Measurements from ENCODE around the gene KCNK3.

The KCNK3 gene

DNA sequence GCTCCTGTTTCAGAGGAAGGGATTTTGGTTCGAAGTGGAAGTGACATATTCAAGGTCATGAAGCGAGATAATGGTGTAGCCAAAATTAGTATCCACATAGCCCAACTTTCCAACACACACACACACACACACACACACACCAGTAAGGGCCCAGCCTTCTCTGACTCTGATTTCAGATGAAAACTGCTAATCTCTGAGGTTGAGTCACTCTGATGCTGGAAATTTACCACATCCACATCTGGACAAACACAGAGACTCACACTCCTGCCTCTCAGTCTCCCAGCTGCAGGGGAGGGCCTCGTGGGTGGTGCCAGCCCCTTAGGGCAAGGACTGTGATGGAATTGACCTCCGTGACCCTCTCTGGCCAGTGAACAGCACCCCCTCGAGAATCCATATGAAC lies 42.6 kb downstream of the KCNK3 start:
- no peaks in the 10 kb centered on the region for H3K9me3 ChIP-seq (ENCODE audit: control insufficient read depth, insufficient read depth, low read depth, low read length)
- H3K9ac ChIP-seq (ENCODE audit: low read length): no peak overlapping the region
- no peak overlapping the region for H3K27ac ChIP-seq (ENCODE audit: low read depth, low read length)
- H3K36me3 ChIP-seq (ENCODE audit: control insufficient read depth, insufficient read depth, low read length): no peaks in the 10 kb centered on the region
- H3K4me3 ChIP-seq (ENCODE audit: low read depth, low read length): no peak overlapping the region
- no peaks in the 10 kb centered on the region for H3K27me3 ChIP-seq (ENCODE audit: control insufficient read depth, insufficient read depth, low read length)
- no peaks in the 10 kb centered on the region for H3K4me1 ChIP-seq (ENCODE audit: control insufficient read depth, insufficient read depth, low read length)

DNA sequence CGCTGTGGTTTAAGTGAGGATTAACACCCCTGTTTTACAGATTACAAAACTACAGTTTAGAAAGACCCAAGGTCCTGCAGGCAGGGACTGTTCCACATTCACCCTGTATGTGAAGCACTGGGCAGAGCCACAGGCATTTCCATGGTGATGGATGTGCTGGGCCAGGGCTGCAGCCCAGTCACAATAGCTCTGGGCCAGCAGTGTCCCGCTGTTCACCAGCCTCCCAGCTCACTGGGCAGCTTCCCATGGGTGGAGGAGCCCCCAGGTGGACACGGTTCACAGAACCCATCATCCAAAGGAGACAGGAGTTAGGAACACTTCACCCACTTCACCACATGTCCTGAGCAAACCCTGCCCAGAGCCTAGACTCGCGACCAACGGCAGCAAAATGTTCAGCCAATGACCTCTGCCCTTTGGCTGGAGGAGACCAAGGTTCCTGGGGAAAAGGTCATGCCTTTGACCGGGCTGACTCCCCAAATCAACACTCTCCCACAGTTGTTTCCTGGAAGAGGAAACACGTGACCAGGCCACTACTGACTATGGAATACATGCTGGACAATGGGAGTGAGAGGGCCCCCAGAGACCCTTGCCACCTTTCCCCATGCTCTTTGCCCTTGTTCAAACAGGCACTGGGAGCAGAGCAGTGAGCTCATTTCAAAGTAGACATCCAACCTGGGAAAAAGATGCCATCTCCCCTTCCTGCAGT lies 43.5 kb downstream of the KCNK3 start:
- no peaks in the 10 kb centered on the region; the same call in 1 of the 2 replicates for H3K4me1 ChIP-seq (ENCODE audit: control insufficient read depth, insufficient read depth, low read length)
- H3K36me3 ChIP-seq (ENCODE audit: control insufficient read depth, insufficient read depth, low read length): no peaks in the 10 kb centered on the region
- H3K4me3 ChIP-seq (ENCODE audit: low read depth, low read length): no peak overlapping the region
- H3K9me3 ChIP-seq (ENCODE audit: control insufficient read depth, insufficient read depth, low read depth, low read length): no peaks in the 10 kb centered on the region
- no peaks in the 10 kb centered on the region for H3K27me3 ChIP-seq (ENCODE audit: control insufficient read depth, insufficient read depth, low read length)
- no peak overlapping the region for H3K27ac ChIP-seq (ENCODE audit: low read depth, low read length)
- no peak overlapping the region for H3K9ac ChIP-seq (ENCODE audit: low read length)

DNA sequence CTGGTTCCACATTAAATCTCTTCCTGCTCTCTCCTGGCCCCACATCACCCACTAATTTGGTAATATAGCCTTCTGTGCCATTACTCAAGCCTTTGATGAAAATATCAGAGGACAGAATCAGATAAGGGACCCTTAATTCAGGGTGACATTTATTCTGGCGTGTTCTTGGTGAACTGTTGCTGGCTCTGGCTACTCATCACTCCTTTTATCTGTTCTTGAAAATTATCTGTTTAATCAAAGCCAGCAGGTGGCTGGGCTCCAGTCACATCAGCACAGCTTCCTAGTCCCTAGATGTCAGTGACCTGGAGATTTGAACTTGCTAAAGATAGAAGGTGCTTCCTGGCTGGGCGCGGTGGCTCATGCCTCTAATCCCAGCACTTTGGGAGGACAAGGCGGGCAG lies 44.7 kb downstream of the KCNK3 start:
- no peaks in the 10 kb centered on the region; the same call in 1 of the 2 replicates for H3K4me1 ChIP-seq (ENCODE audit: control insufficient read depth, insufficient read depth, low read length)
- no peaks in the 10 kb centered on the region for H3K9me3 ChIP-seq (ENCODE audit: control insufficient read depth, insufficient read depth, low read depth, low read length)
- H3K27ac ChIP-seq (ENCODE audit: low read depth, low read length): no peak overlapping the region
- no peak overlapping the region for H3K9ac ChIP-seq (ENCODE audit: low read length)
- H3K4me3 ChIP-seq (ENCODE audit: low read depth, low read length): no peak overlapping the region
- H3K36me3 ChIP-seq (ENCODE audit: control insufficient read depth, insufficient read depth, low read length): no peaks in the 10 kb centered on the region
- H3K27me3 ChIP-seq (ENCODE audit: control insufficient read depth, insufficient read depth, low read length): no peaks in the 10 kb centered on the region

DNA sequence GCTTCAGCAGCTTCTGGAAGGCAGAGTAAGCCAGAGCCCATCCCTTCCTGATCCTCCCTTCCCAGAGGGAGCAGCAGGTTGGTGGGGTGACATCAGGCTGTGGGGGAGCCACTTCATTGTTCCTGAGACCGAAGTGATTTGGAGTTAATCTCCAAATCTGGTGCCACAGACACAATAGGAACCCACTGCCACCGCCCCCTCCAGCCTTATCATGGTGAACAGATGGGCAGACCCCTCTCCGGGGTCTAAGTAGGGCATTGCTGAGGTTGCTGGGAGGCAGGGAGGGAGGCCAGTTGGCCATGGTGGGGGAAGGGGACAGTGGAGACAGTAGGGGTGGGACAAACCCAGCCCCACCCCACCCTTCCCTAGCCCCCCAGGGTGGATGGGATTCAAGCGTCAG lies 46.0 kb downstream of the KCNK3 start:
- no peaks in the 10 kb centered on the region for H3K36me3 ChIP-seq (ENCODE audit: control insufficient read depth, insufficient read depth, low read length)
- H3K9ac ChIP-seq (ENCODE audit: low read length): no peak overlapping the region
- H3K9me3 ChIP-seq (ENCODE audit: control insufficient read depth, insufficient read depth, low read depth, low read length): no peaks in the 10 kb centered on the region
- H3K27ac ChIP-seq (ENCODE audit: low read depth, low read length): no peak overlapping the region
- H3K4me1 ChIP-seq (ENCODE audit: control insufficient read depth, insufficient read depth, low read length): no peaks in the 10 kb centered on the region; the same call in 1 of the 2 replicates
- H3K27me3 ChIP-seq (ENCODE audit: control insufficient read depth, insufficient read depth, low read length): no peaks in the 10 kb centered on the region
- H3K4me3 ChIP-seq (ENCODE audit: low read depth, low read length): no peak overlapping the region

DNA sequence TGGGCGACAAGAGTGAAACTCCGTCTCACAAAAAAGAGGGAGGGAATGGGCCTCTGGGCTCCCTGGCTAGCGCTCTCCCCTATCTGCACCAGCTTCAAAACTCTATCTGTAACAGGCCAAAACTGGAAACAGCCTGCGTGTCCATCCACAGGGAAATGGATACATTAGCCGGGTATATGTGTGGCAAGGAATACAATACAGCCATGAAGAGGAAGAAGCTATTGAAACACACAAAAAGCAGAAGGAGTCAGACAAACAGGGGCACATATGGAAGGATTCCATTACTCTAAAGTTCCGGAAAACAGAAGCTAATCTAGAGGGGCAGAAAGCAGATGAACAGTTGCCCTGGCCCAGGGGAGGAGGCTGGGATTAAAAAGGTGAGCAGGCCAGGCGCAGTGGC lies 47.0 kb downstream of the KCNK3 start:
- peaks cover 3% of the 10 kb centered on the region; the same call in 1 of the 2 replicates for H3K4me1 ChIP-seq (ENCODE audit: control insufficient read depth, insufficient read depth, low read length)
- no peaks in the 10 kb centered on the region for H3K9me3 ChIP-seq (ENCODE audit: control insufficient read depth, insufficient read depth, low read depth, low read length)
- no peak overlapping the region for H3K27ac ChIP-seq (ENCODE audit: low read depth, low read length)
- H3K4me3 ChIP-seq (ENCODE audit: low read depth, low read length): no peak overlapping the region
- H3K9ac ChIP-seq (ENCODE audit: low read length): no peak overlapping the region
- no peaks in the 10 kb centered on the region for H3K27me3 ChIP-seq (ENCODE audit: control insufficient read depth, insufficient read depth, low read length)
- H3K36me3 ChIP-seq (ENCODE audit: control insufficient read depth, insufficient read depth, low read length): no peaks in the 10 kb centered on the region

DNA sequence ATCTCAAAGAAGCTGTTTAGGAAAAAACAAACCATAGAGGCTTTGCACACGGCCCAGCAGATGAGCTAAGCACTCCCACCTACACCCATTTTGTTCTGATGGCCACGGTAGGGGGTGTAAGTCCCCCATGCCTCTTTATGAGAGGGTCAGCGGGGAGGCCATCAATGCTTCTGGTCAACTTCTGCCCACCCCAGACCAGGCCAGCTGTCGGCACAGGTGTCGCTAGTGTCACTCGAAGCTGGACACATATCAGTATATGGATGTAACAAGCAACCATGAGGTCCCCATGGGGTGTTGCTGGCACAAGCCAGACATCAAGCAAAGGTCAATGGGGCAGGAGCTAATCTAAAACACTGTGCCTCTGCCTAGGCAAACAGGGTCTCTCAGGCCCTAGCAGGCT lies 47.8 kb downstream of the KCNK3 start:
- Histone ChIP-seq H3K27ac (ENCODE audit: low read depth, low read length) (no peak overlapping the region), H3K27me3 (ENCODE audit: control insufficient read depth, insufficient read depth, low read length) (no peaks in the 10 kb centered on the region), H3K4me3 (ENCODE audit: low read depth, low read length) (no peak overlapping the region), H3K9me3 (ENCODE audit: control insufficient read depth, insufficient read depth, low read depth, low read length) (no peaks in the 10 kb centered on the region), H3K4me1 (ENCODE audit: control insufficient read depth, insufficient read depth, low read length) (peaks cover 3% of the 10 kb centered on the region; the same call in 1 of the 2 replicates), H3K36me3 (ENCODE audit: control insufficient read depth, insufficient read depth, low read length) (no peaks in the 10 kb centered on the region), H3K9ac (ENCODE audit: low read length) (no peak overlapping the region)

DNA sequence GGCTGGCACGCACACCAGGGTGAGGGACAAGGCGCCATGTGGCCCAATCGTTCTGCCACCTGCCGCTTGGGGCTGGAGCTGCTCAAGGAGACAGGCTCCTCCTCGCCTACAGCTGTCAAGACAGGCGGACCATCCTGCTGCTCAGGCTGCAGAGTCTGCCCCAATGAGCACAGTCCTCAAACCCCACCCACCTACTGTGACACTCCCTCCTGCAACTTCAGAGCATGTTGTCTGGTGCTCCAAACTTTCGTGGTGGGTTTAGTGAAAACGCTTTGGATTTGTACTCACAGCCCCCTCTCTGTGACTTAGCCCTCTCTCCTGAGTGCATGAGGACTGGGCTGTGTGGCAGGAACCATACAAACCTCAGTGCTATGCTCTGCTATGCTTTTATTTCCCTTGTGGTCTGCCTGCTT lies 48.4 kb downstream of the KCNK3 start:
- Histone ChIP-seq H3K9me3 (ENCODE audit: control insufficient read depth, insufficient read depth, low read depth, low read length) (no peaks in the 10 kb centered on the region), H3K4me1 (ENCODE audit: control insufficient read depth, insufficient read depth, low read length) (peaks cover 3% of the 10 kb centered on the region; the same call in 1 of the 2 replicates), H3K27me3 (ENCODE audit: control insufficient read depth, insufficient read depth, low read length) (no peaks in the 10 kb centered on the region), H3K9ac (ENCODE audit: low read length) (no peak overlapping the region), H3K4me3 (ENCODE audit: low read depth, low read length) (no peak overlapping the region), H3K27ac (ENCODE audit: low read depth, low read length) (no peak overlapping the region), H3K36me3 (ENCODE audit: control insufficient read depth, insufficient read depth, low read length) (no peaks in the 10 kb centered on the region)

DNA sequence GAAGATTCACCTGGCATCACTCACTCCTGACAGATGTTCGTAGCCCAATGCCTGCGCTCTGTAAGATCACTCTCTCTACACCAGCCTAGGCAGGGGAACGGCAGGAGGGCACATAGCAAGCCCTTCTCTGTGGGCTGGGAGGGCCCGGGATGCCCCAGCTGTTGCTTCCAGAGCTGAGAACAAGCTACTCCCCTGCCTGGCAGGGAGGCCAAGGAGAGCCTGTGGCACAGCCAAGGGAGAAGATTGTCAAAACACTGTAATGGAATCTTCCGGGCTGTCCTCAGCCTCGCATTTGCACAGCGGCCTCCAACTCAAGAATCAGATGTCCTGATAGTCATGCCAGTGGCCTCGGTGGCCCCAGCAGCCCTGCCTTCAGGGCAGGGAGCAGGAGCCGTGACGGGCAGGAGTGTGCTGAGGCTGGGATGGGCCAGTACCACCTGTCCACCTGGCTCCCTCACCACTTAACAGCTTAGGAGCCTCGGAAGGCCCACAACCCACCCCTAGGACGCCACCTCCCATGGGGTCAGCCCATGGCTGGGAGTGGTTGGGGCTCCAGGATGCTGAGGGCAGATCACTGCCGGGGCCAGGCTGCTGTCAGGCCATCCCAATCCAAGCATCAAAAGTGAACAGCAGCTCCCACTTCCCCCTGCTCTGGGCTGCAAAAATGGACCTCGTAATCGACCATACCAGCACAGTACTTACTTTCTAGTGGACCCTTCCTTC lies 49.7 kb downstream of the KCNK3 start:
- Histone ChIP-seq H3K27ac (ENCODE audit: low read depth, low read length) (no peak overlapping the region), H3K4me3 (ENCODE audit: low read depth, low read length) (no peak overlapping the region)

DNA sequence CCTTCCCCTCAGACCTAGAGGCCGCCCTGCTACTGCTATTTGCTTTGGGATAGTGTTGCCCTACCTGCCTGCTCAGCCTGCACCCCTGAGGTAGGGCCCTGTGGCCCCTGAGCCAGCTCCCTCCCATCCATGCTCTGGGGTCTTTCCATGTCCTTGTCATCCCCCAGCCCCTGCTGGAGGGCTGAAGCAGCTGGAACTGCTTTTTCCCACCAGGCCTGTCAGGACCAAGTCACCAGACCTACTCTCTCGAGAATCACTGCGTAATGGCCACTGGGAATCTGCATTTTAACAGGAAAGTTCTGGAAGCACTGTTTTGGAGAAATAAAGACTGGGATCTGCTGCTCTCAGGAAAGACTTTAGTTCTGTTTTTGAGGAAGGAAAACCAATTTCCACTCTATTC lies 51.3 kb downstream of the KCNK3 start:
- Histone ChIP-seq H3K27ac (ENCODE audit: low read depth, low read length) (no peak overlapping the region), H3K9me3 (ENCODE audit: control insufficient read depth, insufficient read depth, low read depth, low read length) (no peaks in the 10 kb centered on the region), H3K36me3 (ENCODE audit: control insufficient read depth, insufficient read depth, low read length) (no peaks in the 10 kb centered on the region), H3K9ac (ENCODE audit: low read length) (no peak overlapping the region), H3K4me3 (ENCODE audit: low read depth, low read length) (no peak overlapping the region), H3K4me1 (ENCODE audit: control insufficient read depth, insufficient read depth, low read length) (peaks cover 3% of the 10 kb centered on the region; the same call in 1 of the 2 replicates), H3K27me3 (ENCODE audit: control insufficient read depth, insufficient read depth, low read length) (no peaks in the 10 kb centered on the region)

More for the DNA sequence above, 49.7 kb downstream of the KCNK3 start:
- Histone ChIP-seq H3K36me3 (ENCODE audit: control insufficient read depth, insufficient read depth, low read length) (no peaks in the 10 kb centered on the region), H3K4me1 (ENCODE audit: control insufficient read depth, insufficient read depth, low read length) (peaks cover 3% of the 10 kb centered on the region; the same call in 1 of the 2 replicates), H3K9me3 (ENCODE audit: control insufficient read depth, insufficient read depth, low read depth, low read length) (no peaks in the 10 kb centered on the region), H3K27me3 (ENCODE audit: control insufficient read depth, insufficient read depth, low read length) (no peaks in the 10 kb centered on the region), H3K9ac (ENCODE audit: low read length) (no peak overlapping the region)

DNA sequence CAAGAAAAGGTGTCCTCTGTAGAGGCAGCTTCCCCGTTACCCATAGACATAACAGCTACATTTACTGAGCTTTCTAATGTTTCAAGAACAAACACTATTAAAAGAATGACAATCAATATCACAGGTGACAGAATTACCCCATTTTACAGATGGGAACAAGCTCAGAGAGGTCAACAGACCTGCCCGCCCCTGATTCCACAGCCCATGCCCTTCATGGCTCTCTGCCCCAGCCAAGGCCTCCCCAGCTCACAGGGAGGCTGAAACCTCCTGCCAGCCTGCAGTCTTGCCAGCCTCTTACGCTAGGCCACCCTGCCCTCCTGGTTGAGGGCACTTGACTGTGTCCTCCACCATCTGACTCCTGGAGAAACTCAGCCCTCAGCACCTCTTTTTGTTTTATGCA lies 52.4 kb downstream of the KCNK3 start:
- H3K36me3 ChIP-seq (ENCODE audit: control insufficient read depth, insufficient read depth, low read length): no peaks in the 10 kb centered on the region
- H3K9me3 ChIP-seq (ENCODE audit: control insufficient read depth, insufficient read depth, low read depth, low read length): no peaks in the 10 kb centered on the region
- no peaks in the 10 kb centered on the region for H3K27me3 ChIP-seq (ENCODE audit: control insufficient read depth, insufficient read depth, low read length)
- H3K4me1 ChIP-seq (ENCODE audit: control insufficient read depth, insufficient read depth, low read length): peaks cover 10% of the 10 kb centered on the region
- H3K27ac ChIP-seq (ENCODE audit: low read depth, low read length): no peak overlapping the region
- no peak overlapping the region for H3K9ac ChIP-seq (ENCODE audit: low read length)
- H3K4me3 ChIP-seq (ENCODE audit: low read depth, low read length): no peak overlapping the region

DNA sequence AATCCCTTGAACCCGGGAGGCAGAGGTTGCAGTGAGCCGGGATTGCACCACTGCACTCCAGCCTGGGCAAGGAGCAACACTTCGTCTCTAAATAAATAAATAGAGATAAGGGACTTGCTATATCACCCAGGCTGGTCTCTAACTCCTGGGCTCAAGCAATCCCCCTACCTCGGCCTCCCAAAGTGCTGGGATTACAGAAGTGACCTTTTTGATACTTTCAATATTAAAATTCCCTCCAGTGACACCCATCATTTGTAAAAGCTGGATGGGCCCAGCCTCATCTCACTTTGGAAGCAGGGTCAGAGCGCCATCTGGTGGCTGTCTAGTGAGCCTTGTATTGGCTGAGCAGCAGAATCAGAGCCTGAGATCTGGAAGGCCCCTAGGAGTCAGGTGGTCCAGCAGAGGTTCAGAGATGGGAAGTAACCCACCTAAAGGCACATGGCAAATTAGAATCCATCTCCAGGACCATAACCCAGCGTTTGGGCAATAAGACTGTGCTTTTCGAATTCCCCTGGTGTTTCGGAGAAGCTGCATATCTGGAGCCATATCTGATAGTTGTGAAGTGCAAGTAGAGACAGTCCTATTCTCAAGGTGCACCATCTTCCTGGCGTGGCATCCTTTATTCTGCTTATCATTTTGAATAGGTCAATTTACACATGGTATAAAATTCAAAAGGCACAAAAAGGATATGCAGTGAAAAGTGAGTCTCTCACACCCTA lies 53.2 kb downstream of the KCNK3 start:
- Histone ChIP-seq H3K9me3 (ENCODE audit: control insufficient read depth, insufficient read depth, low read depth, low read length) (no peaks in the 10 kb centered on the region), H3K27ac (ENCODE audit: low read depth, low read length) (no peak overlapping the region), H3K27me3 (ENCODE audit: control insufficient read depth, insufficient read depth, low read length) (no peaks in the 10 kb centered on the region), H3K4me1 (ENCODE audit: control insufficient read depth, insufficient read depth, low read length) (peaks cover 13% of the 10 kb centered on the region), H3K9ac (ENCODE audit: low read length) (no peak overlapping the region), H3K4me3 (ENCODE audit: low read depth, low read length) (no peak overlapping the region), H3K36me3 (ENCODE audit: control insufficient read depth, insufficient read depth, low read length) (no peaks in the 10 kb centered on the region)

Data from HUES6 (cell line).